SK-N-SH (cell line): ENCODE measurements around the gene GFOD2. TPM values are rescaled to one million over a fixed set of nuclear protein-coding genes. Genes with fewer than 3 reads are reported as not detected.

Experiments used
- CTCF ChIA-PET: fragments of 300-600, 350-600 bp; formaldehyde crosslinking; extraction: SDS; loops from one replicate; lab custom pipeline; 2021; lab: Yijun Ruan, JAX
- POLR2A ChIA-PET: fragments of 350-600 bp; sonication (Branson Sonifier 250); formaldehyde crosslinking; extraction: SDS; loops from one replicate; lab custom pipeline; 2020; ENCODE audit warnings: antibody characterized with exemption, inconsistent platforms; lab: Yijun Ruan, JAX
- DNase-seq: peaks from one replicate; pipeline ENCODE4 v3.0.0; 2012
- H2AFZ ChIP-seq: fragments of 200-600 bp; sonication (generic); 2 replicates; pipeline ENCODE4 v1.8.1; 2016; ENCODE audit warnings: antibody characterized with exemption, mild to moderate bottlenecking, low read depth
- H3F3A ChIP-seq: fragments of 200-600 bp; sonication (generic); replicated peaks from 2 replicates; pipeline ENCODE3; 2016; ENCODE audit warnings: antibody characterized with exemption, mild to moderate bottlenecking; ENCODE audit not compliant: insufficient read depth
- H3K27ac ChIP-seq, 2 experiments: fragments of 200-500 bp in 1 of 2; fragments of 200-600 bp in 1 of 2; sonication (Bioruptor generic) in 1 of 2; sonication (generic), shearing (Covaris generic) in 1 of 2; 2 replicates each; pipeline versions ENCODE4 v1.5.1 to v1.6.1; 2014 to 2016; ENCODE audit warnings: low read depth in 2 of 2, inconsistent platforms in 1 of 2, low read length in 1 of 2, mild to moderate bottlenecking in 1 of 2, mixed read lengths in 1 of 2
- H3K27me3 ChIP-seq: fragments of 200-600 bp; sonication (generic), shearing (Covaris generic); 2 replicates; pipeline ENCODE4 v1.6.1; 2016; ENCODE audit warnings: mixed run types; ENCODE audit not compliant: insufficient read depth
- H3K36me3 ChIP-seq, 2 experiments: fragments of 200-500 bp in 1 of 2; fragments of 200-600 bp in 1 of 2; sonication (Bioruptor generic) in 1 of 2; sonication (generic) in 1 of 2; replicated peaks in 1 of 2; 2 replicates each; pipeline versions ENCODE3 to v1.5.1; 2014 to 2016; ENCODE audit warnings: low read length in 1 of 2, mild to moderate bottlenecking in 1 of 2; ENCODE audit not compliant: insufficient read depth in 2 of 2, control insufficient read depth in 1 of 2
- H3K4me1 ChIP-seq, 2 experiments: fragments of 200-500 bp in 1 of 2; fragments of 200-600 bp in 1 of 2; sonication (Bioruptor generic) in 1 of 2; sonication (generic), shearing (Covaris generic) in 1 of 2; 2 replicates each; pipeline versions ENCODE4 v1.5.1 to v1.6.1; 2014 to 2016; ENCODE audit warnings: low read depth in 1 of 2, low read length in 1 of 2, mixed run types in 1 of 2; ENCODE audit not compliant: insufficient read depth in 2 of 2, control insufficient read depth in 1 of 2
- H3K4me2 ChIP-seq: fragments of 200-600 bp; sonication (generic), shearing (Covaris generic); 2 replicates; pipeline ENCODE4 v1.6.1; 2017; ENCODE audit warnings: mixed run types
- H3K4me3 ChIP-seq, 2 experiments: fragments of 200-500 bp in 1 of 2; fragments of 200-600 bp in 1 of 2; sonication (Bioruptor generic) in 1 of 2; sonication (generic), shearing (Covaris generic) in 1 of 2; 2 replicates each; pipeline versions ENCODE4 v1.5.1 to v1.8.1; 2014 to 2016; ENCODE audit warnings: low read depth in 2 of 2, inconsistent platforms in 1 of 2, low read length in 1 of 2, mild to moderate bottlenecking in 1 of 2, mixed read lengths in 1 of 2, moderate library complexity in 1 of 2
- H3K79me2 ChIP-seq: fragments of 200-600 bp; sonication (generic); 2 replicates; pipeline ENCODE4 v1.8.1; 2017; ENCODE audit warnings: mild to moderate bottlenecking; ENCODE audit not compliant: insufficient read depth
- H3K9ac ChIP-seq: fragments of 200-600 bp; sonication (generic); 2 replicates; pipeline ENCODE4 v1.6.1; 2017; ENCODE audit warnings: mixed run types
- H3K9me2 ChIP-seq: fragments of 200-600 bp; sonication (generic); 2 replicates; pipeline ENCODE4 v1.6.1; 2017; ENCODE audit warnings: mixed run types
- H3K9me3 ChIP-seq: fragments of 200-600 bp; sonication (generic); 2 replicates; pipeline ENCODE4 v1.6.1; 2017; ENCODE audit warnings: mixed run types, mild to moderate bottlenecking, moderate library complexity
- H4K20me1 ChIP-seq: fragments of 200-600 bp; sonication (generic); 2 replicates; pipeline ENCODE4 v1.6.1; 2017; ENCODE audit warnings: mild to moderate bottlenecking, mixed run types; ENCODE audit not compliant: insufficient read depth
- ELF1 ChIP-seq: IDR thresholded peaks from 2 replicates; pipeline ENCODE4 v1.4.0; 2012
- EZH2phosphoT487 ChIP-seq: fragments of 200-600 bp; sonication (generic); IDR thresholded peaks from 2 replicates; pipeline ENCODE4 v1.6.1; 2017; ENCODE audit warnings: low read depth, mixed run types, mild to moderate bottlenecking, antibody characterized with exemption, moderate library complexity, borderline replicate concordance
- FOXJ3 ChIP-seq: sonication (generic); formaldehyde crosslinking; IDR thresholded peaks from 2 replicates; pipeline ENCODE4 v1.5.1; 2020; ENCODE audit warnings: mild to moderate bottlenecking, missing genetic modification reagents
- FOXM1 ChIP-seq: IDR thresholded peaks from 2 replicates; pipeline ENCODE4 v1.4.0; 2012; ENCODE audit warnings: low read depth, mild to moderate bottlenecking
- MXI1 ChIP-seq: IDR thresholded peaks from 2 replicates; pipeline ENCODE4 v1.6.1; 2012; ENCODE audit warnings: mild to moderate bottlenecking, low read depth, low read length, improper control_type of control experiment
- NRF1 ChIP-seq: IDR thresholded peaks from 2 replicates; pipeline ENCODE4 v1.6.1; 2012; ENCODE audit warnings: low read depth, mild to moderate bottlenecking, low read length
- RAD21 ChIP-seq: IDR thresholded peaks from 2 replicates; pipeline ENCODE4 v1.6.1; 2012; ENCODE audit warnings: mild to moderate bottlenecking, low read length
- RCOR1 ChIP-seq: fragments of 150-350 bp; IDR thresholded peaks from 2 replicates; pipeline ENCODE4 v1.6.1; 2017; ENCODE audit warnings: antibody characterized with exemption, low read length
- RXRA ChIP-seq: IDR thresholded peaks from 2 replicates; pipeline ENCODE4 v1.4.0; 2012; ENCODE audit warnings: low read depth, mild to moderate bottlenecking, borderline replicate concordance
- SIN3A ChIP-seq: IDR thresholded peaks from 2 replicates; pipeline ENCODE4 v1.6.1; 2012; ENCODE audit warnings: low read depth, mild to moderate bottlenecking, low read length, moderate library complexity, borderline replicate concordance
- SMC3 ChIP-seq: IDR thresholded peaks from 2 replicates; pipeline ENCODE4 v1.6.1; 2012; ENCODE audit warnings: low read depth, low read length, improper control_type of control experiment
- TCF12 ChIP-seq: IDR thresholded peaks from 2 replicates; pipeline ENCODE4 v1.4.0; 2012
- WGBS: methylation state at CpG from one replicate; pipeline ENCODE4 v1.1.6; 2017; ENCODE audit warnings: low lambda C conversion rate; 5-methylcytosine and 5-hydroxymethylcytosine counted together
- polyA plus RNA-seq, 3 experiments: library from polyadenylated mRNA; depleted of rRNA; stranded (reverse); fragments of >200 nt; gene quantifications; 2 replicates each; pipeline ENCODE4 v1.2.3, GENCODE V29; 2012
- TF ChIP-seq, protein P1 (sequence below): IDR thresholded peaks from 2 replicates; pipeline ENCODE4 v1.4.0; 2012; ENCODE audit warnings: low read depth
- TF ChIP-seq, protein P2 (sequence below): fragments of 150-350 bp; IDR thresholded peaks from 2 replicates; pipeline ENCODE4 v1.6.1; 2016; ENCODE audit warnings: mild to moderate bottlenecking, low read depth, low read length
- TF ChIP-seq, protein P3 (sequence below): IDR thresholded peaks from 2 replicates; pipeline ENCODE4 v1.6.1; 2012; ENCODE audit warnings: mild to moderate bottlenecking, low read depth, low read length, moderate library complexity
- TF ChIP-seq, protein P4 (sequence below): IDR thresholded peaks from 2 replicates; pipeline ENCODE4; 2012

The GFOD2 gene
- polyA plus RNA-seq, 1 of the 3 experiments (the other 2 are of a cell fraction): 19.0 TPM

DNA sequence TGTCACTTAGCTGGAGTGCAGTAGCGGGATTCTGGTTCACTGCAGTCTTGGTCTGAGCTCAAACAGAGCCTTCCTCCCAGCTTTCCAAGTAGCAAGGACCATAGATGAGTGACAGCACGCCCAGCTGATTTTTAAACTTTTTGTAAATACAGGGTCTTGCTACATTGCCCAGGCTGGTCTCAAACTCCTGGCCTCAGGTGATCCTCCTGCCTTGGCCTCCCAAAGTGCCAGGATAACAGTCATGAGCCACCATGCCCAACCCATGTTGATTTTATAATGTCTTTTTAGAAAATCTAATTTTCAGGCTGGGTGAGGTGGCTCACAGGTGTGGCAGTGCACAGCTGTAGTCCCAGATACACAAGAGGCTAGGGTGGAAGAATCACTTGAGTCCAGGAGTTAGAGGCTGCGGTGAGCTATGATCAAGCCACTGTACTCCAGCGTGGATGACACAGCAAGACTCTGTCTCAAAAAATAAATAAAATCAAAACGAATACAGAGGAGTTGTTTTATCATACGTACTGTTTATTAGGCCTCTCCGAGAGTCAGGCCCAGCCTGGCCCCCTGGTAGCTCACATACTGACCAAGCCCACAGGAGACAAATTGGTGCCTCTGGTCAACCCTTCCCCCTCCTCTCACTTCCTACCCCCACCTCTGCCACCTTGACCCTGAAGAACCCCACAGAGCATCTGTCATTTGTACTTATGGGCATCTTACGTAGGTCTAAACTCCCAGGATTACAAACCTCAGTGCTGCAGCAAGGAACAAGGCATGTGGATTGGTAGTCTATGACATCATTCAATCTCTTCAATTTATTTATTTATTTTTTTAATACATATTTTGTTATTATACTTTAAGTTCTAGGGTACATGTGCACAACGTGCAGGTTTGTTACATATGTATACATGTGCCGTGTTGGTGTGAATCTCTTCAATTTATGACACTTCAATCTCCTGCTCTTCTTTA is 38.9 kb downstream of the GFOD2 start:
- Histone ChIP-seq H3K4me1 (no peaks in the 10 kb centered on the region; a peak in 1 of 4 replicates), H2AFZ (no peak overlapping the region), H3K4me2 (no peak overlapping the region), H3K36me3 (peaks cover 19 to 21% of the 10 kb centered on the region in 2 experiments), H3K9me3 (no peaks in the 10 kb centered on the region), H3K79me2 (no peaks in the 10 kb centered on the region), H4K20me1 (no peaks in the 10 kb centered on the region), H3K4me3 (no peak overlapping the region), H3K27ac (no peak overlapping the region), H3K27me3 (no peaks in the 10 kb centered on the region), H3K9ac (no peak overlapping the region), H3F3A (no peaks in the 10 kb centered on the region), H3K9me2 (no peaks in the 10 kb centered on the region)
- POLR2A ChIA-PET: no interaction called here
- TF ChIP-seq, protein P1, sequence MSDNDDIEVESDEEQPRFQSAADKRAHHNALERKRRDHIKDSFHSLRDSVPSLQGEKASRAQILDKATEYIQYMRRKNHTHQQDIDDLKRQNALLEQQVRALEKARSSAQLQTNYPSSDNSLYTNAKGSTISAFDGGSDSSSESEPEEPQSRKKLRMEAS: no peak
- no peak for TF ChIP-seq MXI1
- TF ChIP-seq, protein P2, sequence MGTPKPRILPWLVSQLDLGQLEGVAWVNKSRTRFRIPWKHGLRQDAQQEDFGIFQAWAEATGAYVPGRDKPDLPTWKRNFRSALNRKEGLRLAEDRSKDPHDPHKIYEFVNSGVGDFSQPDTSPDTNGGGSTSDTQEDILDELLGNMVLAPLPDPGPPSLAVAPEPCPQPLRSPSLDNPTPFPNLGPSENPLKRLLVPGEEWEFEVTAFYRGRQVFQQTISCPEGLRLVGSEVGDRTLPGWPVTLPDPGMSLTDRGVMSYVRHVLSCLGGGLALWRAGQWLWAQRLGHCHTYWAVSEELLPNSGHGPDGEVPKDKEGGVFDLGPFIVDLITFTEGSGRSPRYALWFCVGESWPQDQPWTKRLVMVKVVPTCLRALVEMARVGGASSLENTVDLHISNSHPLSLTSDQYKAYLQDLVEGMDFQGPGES: no peak
- TF ChIP-seq, protein P3, sequence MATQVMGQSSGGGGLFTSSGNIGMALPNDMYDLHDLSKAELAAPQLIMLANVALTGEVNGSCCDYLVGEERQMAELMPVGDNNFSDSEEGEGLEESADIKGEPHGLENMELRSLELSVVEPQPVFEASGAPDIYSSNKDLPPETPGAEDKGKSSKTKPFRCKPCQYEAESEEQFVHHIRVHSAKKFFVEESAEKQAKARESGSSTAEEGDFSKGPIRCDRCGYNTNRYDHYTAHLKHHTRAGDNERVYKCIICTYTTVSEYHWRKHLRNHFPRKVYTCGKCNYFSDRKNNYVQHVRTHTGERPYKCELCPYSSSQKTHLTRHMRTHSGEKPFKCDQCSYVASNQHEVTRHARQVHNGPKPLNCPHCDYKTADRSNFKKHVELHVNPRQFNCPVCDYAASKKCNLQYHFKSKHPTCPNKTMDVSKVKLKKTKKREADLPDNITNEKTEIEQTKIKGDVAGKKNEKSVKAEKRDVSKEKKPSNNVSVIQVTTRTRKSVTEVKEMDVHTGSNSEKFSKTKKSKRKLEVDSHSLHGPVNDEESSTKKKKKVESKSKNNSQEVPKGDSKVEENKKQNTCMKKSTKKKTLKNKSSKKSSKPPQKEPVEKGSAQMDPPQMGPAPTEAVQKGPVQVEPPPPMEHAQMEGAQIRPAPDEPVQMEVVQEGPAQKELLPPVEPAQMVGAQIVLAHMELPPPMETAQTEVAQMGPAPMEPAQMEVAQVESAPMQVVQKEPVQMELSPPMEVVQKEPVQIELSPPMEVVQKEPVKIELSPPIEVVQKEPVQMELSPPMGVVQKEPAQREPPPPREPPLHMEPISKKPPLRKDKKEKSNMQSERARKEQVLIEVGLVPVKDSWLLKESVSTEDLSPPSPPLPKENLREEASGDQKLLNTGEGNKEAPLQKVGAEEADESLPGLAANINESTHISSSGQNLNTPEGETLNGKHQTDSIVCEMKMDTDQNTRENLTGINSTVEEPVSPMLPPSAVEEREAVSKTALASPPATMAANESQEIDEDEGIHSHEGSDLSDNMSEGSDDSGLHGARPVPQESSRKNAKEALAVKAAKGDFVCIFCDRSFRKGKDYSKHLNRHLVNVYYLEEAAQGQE: no peak
- CTCF ChIA-PET: interaction anchor here (0.8 to 4.2 kb wide), 5 partner anchors 7 to 136 kb away, joined by 3 to 23 read pairs (median 4); no protein-coding TSS in a partner anchor
- no peak for DNase-seq
- 89% methylated on average over 10 of the region's 10 CpGs for WGBS

DNA sequence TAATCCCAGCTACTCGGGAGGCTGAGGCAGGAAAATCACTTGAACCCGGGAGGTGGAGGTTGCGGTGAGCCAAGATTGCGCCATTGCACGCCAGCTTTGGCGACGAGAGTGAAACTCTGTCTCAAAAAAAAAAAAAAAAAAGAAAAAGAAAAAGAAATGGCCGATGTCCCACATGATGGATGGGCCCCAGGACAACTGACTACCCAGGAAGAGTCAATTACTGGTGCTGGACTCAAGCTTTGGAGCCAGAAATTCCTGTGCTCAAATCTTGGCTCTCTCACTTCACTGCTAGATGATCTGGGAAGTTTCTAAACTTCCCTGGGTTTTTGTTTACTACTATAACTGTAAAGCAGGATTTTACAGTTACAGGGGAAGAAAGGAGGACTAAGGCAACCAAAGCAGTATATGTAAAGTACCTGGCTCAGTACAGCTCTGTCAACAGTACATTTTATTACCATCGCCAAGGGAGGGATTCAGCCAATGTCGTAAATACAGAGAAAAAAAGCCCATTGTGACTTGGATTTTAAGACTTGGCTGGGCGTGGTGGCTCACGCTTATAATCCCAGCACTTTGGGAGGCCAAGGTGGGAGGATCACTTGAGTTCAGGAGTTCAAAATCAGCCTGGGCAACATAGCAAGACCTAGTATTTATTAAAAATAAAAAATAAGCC is 40.6 kb downstream of the GFOD2 start:
- no peak overlapping the region for H3K27ac ChIP-seq
- WGBS: 94% methylated on average over 12 of the region's 12 CpGs
- POLR2A ChIA-PET: no interaction called here

More for the DNA sequence above, 40.6 kb downstream of the GFOD2 start:
- CTCF ChIA-PET: interaction anchor here (2.2 kb wide), 1 partner anchor 138 kb away, joined by 11 read pairs; no protein-coding TSS in a partner anchor
- Histone ChIP-seq H3K36me3 (peaks cover 12 to 19% of the 10 kb centered on the region in 2 experiments), H2AFZ (no peak overlapping the region), H3K79me2 (no peaks in the 10 kb centered on the region), H3F3A (no peaks in the 10 kb centered on the region), H3K4me2 (no peak overlapping the region), H3K9me2 (no peaks in the 10 kb centered on the region), H4K20me1 (no peaks in the 10 kb centered on the region), H3K9ac (no peak overlapping the region), H3K4me3 (no peak overlapping the region), H3K4me1 (peaks cover 7 to 14% of the 10 kb centered on the region in 2 experiments; a peak in 2 of 4 replicates), H3K27me3 (no peaks in the 10 kb centered on the region), H3K9me3 (no peaks in the 10 kb centered on the region)
- TF ChIP-seq TCF12 (no peak), RAD21 (no peak), RCOR1 (no peak), EZH2phosphoT487 (no peak), FOXJ3 (no peak), SIN3A (no peak), FOXM1 (no peak), NRF1 (no peak), SMC3 (no peak), RXRA (no peak), ELF1 (no peak)
- TF ChIP-seq, protein P4, sequence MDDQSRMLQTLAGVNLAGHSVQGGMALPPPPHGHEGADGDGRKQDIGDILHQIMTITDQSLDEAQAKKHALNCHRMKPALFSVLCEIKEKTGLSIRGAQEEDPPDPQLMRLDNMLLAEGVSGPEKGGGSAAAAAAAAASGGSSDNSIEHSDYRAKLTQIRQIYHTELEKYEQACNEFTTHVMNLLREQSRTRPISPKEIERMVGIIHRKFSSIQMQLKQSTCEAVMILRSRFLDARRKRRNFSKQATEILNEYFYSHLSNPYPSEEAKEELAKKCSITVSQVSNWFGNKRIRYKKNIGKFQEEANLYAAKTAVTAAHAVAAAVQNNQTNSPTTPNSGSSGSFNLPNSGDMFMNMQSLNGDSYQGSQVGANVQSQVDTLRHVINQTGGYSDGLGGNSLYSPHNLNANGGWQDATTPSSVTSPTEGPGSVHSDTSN: no peak
- DNase-seq: no peak
